Activated T-cell treated with anti-CD3 and anti-CD28 coated beads for 1 hour (primary cell): ENCODE results near the gene EXT2.

Experiments
- DNase-seq: peaks from one replicate; pipeline ENCODE4 v3.0.0-alpha.2; 2020; ENCODE audit warnings: low read depth

EXT2 gene

DNA sequence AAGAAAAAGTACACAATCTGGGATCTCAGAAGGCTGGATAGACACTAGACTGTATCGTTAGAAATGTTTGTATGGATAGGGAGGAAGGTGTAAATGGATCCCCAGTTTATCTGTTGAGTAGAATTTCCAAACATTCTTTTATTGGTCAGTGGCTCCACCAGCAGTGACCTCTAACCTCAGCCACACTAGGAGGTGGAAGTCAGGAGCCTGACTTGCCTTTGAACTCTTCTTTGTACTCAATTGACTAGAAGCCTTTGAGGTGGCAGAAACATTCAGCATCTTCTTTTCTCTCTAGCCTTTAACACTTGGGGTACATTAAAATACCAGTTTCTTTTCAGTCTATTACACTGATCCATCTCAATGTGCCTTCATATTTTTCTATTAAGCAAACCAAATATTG is 39.1 kb downstream of the EXT2 start:
- no peak for DNase-seq

DNA sequence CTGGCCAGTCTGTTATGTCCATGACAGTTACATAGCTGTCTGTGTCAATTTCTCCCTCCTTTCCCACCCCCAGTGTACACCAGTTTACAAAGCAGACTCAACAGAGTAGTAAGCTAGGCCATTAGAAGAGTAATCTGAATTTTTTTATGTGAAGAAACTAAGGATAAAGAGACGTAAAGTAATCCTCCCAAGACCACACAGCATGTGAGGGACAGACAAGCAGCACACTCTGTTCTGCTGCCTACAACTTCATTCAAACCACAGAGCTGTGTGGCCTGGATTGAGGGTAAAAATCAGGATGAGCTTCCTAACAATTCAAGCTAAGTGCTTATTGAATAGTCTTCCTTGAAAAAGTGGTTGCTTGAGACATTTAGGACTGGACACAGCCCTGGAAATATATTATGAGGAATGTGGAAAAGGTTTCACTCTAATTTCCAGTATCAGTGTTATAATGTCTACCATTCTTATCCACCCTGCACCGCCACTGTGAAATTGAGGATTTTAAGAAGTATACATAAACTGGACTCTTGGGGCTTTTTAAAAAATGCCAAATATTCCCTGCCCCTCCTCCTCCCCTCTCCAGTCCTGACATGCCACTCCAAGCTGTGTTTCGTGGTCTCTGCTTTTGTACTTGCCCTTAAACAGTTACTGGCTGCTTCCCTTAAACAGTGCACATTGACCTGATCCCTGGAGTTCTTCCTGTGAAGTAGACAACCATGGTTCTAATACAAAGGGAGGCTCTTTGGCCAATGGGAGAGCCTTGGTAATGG is 40.9 kb downstream of the EXT2 start:
- no peak for DNase-seq

DNA sequence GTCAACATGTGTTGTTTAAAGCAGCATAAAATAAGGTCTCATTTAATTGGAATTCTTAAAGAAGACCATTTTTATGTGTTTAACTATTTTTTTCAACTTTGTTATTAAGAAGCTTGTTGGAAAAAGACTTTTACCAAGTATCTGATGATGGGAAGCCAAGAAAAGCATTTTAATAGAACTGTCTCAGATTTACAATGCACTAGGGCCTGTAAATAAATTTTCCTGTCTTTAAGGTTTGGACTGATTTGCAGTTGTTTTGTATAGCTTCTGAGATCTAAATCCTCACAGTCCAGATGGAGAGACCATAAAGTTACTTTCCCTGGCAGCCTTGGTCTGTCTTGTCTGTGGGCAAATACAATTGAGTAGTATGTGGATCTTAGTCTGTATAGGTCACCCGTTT is 41.6 kb downstream of the EXT2 start:
- DNase-seq = no peak

DNA sequence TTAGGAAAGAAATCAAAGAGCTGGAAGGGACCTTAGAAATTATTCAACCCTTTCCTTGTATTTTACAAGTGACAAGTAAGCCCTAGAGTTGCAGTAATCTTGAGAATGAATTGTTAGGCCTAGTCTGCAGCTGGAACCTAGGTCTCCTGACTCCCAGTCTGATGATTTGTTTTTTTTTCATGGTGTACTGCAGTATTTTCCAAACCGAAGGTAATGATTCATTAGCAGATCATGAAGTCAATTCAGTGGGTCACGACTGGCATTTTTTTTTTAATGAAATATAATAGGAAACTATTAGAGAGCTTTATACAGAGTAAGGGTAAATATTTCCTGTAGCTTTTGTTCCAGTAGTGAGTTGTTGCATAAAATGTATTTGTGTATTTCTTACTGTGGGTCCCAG is 42.8 kb downstream of the EXT2 start:
- DNase-seq = no peak

DNA sequence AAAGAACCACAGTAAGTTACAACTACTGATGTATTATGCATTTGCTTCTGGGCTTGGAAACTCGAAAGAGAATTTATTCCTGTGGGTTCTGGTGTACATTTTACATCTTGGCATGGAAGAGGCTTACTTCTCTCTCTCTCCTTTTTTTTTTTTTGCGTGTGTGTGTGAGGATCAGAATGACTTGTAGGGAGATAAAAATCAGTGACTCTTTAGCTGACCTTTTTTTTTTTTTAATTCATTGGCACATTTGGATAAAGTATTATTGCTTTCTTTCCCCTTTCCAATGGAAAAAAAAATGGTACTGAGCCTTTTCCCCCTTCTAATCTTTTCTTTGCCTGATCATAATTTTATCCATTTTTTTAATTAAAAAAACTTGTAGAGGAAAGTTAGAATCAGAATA is 43.5 kb downstream of the EXT2 start:
- no peak for DNase-seq

DNA sequence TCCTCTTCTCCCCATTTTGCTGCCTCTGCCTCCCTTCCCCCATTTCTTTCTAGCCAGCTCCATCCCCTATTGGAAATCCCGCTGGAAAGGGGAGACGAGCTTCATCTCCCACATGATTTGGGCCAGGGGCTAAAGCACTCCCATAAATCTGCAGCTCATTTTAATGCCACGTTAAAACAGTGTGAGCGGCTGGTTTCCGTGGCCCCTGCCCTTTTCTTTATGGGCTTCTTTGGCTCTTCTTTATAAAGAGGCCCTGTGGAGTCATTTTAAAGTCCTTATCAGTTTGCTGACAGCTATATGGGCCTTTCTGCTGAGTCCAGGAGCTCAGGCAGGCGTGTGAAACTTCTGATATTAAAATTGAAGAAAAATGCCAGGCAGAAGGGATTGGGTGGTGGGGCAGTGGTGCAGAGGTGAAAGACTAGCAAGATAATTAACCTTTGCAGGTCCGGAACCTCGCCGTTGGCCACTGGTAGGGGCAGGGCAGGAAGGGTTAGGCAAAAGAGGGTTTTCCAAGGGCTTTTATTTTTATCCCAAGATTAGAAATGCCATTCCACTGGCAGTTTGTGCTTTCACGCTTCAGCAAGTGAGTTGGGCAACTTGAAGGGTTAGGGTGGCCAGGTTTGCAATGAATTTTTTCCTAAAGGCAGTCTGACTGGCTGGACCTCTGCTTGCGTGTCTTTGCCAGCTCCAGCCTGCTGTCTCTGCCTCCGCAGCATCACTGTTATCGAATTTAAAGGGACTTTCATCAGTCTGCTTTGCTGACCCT is 44.3 kb downstream of the EXT2 start:
- no peak for DNase-seq

DNA sequence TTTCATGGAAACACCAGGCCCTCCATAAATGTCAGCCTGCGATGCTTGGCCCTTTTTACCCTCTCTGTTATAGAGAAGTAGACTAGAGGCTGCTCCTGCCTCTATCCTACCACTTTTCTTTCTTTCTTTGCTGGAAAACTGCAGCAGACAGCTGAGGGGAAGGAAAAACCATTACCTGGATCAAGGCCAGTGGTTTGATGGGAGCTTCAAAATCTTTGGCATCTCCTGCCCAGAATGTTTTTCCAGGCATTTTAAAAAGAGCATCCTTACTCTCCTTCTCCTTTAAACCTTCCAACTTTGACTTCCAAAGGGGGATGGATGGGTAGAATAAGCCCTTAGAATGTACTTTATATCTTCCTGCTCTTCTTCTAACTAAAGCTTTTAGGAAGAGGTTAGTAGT is 44.9 kb downstream of the EXT2 start:
- DNase-seq = no peak

DNA sequence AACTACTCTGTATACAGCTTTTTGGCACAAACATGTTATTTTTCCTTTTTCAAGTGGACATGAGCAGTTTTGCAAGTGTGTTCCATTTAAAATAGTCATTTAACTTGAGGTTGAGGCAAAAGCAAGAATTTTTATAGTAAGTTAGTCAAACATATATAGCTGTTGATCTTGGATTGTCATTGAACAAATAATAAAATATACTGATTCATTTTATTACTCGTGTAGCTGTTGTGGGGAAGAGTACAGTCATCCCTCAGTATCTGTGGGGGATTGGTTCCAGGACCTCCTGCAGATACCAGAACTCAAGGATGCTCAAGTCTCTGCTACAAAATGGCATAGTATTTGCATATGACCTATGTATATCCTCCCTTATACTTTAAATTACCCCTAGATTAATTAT is 45.3 kb downstream of the EXT2 start:
- no peak for DNase-seq

DNA sequence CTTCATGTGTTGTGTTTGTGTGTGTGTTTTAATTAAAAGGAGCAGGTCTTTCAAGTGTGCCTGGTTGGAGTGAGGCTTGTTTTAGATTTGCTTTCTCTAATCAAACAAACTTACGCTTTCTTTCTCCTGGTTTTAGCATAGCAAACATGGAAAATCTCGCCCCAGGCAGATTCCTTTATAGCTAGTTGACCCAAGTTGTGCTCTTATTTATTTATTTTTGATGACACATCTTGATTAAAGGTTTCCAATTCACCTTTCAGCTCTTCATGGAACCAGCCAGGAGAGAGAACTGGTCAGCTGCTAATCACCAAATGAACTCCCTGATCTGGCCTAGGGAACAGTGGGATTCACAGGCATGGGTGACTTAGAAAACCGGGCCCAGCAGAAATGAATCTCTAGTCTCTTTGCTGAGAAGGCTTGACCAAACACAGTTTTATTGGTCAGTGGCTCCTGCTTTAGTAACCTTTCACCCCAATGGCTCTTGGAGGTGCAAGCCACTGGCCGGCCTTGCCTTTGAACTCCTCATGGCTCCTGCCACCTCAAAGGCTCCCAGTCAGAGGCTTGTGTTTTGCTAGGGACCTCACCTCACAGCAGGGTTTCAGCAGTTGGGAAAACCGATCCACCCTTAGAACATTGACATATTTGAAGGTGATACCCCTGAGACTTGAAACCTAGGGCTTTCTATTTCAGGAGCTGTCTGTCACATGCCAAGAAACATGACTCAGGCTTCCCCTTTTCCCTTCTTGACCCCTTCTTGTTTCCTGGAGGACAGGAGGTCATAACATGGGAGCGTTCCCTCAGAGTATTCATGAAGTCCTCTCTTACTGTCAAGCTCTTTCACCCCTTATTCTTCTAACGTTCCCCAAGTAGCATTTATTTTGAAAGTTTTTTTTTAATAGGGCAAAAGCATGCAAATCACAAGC is 48.8 kb downstream of the EXT2 start:
- DNase-seq = no peak

DNA sequence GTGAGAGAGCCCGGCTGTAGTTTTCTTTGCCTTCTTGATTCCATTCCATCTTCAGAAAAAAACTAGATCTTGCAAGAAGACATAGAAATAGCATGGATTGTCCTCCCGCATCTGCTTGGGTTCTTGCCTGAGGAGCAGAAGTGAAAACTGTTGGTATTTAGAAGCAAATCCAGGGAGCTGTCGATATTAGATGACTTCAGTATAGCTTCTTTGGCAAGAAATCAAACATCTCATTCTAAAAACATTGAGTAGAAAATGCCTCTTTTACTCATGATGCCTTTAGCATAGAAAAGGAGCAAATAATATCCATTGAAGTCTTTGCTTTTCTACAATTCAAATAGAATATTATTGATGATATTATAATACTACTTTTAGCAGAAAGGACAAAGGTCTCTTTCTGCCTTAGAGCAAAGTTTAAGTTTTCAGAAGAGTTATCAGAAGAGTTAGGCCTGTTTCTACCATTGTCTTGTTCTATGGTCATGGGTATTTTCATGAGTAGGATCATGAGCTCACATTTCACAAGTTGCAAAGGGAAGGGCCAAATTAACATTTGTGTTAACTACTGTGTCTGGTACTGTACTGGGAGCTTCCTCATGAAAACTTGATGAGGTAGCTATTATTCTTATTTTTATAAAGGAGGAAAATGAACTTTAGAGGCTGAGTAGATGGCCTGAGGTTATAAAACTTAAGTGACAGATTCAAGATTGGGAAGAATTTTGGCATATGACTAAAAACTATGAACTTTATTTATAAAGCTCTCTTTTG is 49.7 kb downstream of the EXT2 start:
- no peak for DNase-seq

DNA sequence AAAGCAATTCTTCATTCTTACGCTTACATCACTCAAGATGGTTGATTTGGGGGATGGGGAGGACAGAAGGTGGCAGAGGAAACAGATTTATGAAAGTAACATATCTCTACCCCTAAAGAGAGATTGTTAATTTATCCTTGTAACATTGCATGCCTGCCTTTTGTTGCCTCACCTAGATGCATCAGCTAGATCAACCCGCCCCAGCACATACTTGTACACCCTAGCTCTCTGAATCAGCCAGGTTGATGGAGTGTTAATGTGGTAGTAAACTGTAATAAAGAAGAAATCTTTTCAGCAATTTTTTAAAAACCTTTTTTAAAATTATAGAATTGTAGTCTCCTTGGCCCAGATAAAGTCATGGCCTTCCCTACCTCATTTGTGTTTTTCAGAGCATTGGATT is 51.5 kb downstream of the EXT2 start:
- no peak for DNase-seq

DNA sequence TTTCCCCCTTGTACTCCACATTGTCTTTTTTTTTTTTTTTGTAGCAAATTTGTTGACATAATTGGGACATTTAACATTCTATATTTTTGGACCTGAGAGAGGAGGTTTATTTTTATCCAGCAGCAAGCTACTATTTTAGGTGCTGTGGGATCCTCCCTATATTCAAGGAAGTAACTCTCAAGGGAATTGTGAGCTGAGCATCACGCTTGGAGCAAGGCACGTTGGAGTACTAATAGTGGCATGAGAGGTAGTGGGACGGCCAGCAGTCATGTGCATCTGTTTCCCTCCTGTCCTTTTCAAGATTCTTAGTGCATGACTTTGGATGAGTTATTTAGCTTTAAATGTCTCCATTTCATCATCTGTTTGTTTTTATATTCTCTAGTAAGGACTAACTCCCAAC is 52.3 kb downstream of the EXT2 start:
- no peak for DNase-seq

DNA sequence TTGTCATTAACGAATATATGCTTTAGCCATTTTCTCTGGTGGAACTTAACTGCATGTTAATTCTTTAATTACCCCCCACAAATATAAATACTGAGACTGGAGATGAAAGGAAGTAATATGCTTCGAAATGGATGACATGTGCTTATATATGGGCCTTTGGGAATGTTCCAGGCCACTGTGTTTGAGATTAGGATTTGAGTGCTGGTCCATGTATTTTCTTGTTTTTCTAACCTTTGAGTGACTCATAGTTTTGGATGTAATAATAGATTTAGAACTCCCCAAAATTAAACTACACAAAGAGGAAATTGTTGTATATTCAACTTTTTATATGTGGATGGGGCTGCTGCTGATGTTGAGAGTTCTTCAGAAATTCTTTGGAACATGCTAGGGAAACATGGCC is 54.2 kb downstream of the EXT2 start:
- no peak for DNase-seq

DNA sequence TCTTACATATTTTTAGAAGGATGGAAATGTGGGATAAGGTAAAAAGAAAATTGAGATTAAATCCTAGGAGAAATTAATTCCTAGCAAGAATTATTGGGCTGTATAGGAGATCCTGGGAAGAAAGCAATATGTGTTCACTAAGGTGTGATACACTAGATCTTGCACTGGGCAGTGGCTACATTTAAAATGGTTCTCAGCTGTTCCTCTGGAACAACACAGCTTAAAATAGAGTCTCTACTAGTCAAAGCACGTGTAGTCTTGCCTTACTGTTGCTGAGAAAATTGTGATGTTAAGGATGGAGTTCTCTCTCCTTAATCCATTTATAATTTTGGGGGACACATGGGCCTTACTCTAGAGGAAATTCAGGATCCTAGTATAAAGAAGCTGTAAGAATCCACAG is 54.9 kb downstream of the EXT2 start:
- no peak for DNase-seq

DNA sequence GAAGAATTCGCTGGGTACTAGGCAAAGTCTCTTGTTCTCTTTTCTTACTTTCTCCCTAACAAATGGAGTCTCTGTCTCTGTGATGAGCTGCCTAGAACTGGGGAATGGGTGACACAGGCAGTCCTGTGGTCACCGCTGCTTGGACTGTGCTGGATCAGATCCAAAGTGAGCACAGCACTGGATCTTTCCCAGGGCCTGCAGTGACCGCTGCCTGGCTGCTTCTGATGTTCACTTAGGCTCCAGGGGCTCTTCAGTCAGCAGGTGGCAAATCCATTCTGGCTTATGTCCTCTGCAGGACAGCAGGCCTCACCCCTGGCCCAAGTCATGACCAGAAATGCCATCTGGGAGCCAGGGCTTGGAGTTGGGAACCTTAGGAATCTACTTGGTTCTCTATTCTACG is 61.5 kb downstream of the EXT2 start:
- DNase-seq = no peak

DNA sequence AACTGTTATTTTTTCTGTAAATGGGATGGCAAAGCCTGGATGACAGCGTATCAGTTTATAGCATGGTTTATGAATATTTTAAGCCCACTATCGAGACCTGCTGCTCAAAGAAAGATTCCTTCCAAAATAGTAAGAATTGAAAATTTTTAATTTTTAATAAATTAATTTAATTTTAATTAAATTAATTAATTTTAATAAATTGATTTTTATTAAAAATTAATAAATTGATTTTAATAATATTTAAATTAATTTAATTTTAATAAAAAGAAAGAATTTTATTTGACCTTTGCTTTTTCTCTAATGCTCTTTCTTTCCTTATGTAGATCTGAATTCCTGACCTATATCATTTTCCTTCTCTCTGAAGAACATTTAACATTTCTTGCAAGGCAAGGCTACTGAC is 62.9 kb downstream of the EXT2 start:
- no peak for DNase-seq

DNA sequence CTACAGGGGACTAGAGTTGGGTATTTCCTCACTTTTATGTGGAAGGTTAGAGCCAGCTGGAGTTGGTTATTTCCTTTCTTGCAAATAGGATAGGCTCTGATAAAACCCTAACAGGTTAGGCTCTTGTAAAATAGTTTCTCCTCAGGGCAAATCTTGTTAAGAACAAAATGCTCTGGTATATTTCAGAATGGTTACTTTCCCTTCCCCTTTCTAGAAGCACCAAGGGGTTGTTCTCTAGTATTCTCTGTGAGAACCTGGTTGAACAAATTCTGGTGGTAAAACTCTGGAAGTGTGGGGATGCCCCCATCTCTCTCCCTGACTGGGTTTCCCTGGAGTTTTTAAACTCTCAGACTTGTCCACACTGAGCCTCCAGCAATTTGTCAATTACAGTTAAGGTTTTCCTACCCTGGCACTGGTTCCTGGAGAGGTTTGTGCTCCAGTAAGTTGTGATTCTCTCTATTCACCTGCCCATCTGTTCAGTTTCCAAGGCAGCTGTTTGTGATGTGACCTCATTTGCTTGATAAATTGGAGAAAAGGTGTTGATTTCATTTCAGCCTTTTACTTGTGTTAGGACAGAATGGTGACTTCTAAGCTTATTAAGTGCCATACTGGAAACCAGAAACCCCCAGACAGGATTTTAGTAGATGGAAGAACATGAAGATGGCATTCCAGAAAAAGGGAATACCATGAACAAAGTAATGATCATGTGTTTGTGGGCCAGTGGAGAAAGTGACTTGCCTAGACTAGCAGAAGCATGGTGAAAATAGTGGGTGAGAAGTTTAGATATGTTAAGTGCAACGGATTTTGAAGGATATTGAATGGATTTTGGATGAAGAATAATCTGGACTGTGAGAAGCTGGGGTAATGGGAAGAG is 64.6 kb downstream of the EXT2 start:
- no peak for DNase-seq

DNA sequence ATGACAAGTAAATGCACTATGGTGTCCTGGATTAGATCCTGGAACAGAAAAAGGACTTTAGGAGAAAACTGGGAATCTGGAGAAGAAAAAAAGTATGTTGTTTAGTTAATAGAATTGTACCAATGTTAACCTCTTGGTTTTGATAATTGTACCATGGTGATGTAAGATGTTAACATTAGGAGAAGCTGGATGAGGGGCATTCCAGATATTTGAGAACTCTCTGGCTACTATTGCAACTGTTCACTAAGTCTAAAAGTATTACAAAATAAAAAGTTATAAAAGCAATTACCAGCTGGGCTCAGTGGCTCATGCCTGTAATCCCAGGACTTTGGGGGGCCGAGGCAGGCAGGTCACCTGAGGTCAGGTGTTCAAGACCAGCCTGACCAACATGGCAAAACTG is 66.5 kb downstream of the EXT2 start:
- no peak for DNase-seq

DNA sequence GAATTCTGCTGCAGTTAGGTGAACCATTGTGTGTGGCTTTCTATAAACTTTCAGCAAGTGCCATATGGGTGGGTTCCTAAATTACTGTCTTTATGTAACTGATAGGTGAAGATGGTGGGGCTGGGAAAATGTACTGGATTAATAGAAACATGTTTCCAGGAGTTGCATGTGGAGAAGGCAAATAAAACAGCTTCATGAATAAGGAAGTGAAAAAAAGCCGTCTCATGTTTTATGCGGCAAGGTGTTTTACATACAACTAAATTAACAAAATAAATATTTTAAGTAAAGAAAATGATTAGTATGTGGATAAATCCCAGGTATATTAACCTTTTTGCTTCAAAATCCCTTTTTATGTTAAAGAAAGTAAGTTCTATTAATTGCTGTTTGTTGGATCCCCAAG is 67.2 kb downstream of the EXT2 start:
- no peak for DNase-seq

DNA sequence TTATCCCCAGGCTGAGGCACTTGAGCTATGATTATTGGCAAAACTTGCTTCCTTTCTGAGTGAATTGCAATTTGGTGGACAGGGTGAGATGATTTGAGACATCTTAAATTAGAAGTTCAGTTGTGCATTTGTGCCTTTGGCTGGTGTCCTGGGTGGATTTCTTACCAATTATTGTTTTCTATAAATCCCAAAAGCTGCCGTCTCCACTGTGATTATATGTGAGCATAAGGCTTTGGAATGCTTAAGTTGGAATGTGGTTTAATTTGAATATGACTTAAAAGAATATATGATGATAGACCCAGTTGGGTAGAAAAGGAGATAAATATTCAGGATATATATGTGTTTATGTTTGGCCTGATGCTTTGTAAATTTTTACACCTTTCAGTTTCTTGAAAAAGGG is 70.0 kb downstream of the EXT2 start:
- no peak for DNase-seq

DNA sequence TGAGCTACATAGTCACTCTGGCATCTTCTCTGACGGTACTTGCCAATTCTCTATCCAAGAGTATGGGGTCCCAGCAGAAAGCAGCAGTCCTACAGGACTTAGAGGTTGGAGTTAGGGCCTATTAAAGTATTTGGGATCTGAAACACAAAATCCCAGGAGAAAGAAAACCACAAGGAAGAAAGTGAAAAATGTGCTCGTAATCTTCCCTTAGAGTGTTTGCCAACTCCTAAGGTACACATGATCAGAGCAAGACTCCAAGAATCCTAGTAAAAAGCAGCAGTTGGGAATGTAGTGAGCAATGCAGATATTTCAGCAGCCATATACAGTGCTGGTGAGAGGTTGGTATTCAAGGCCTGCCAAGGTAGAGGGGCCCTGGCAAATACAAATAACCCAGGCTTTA is 71.6 kb downstream of the EXT2 start:
- DNase-seq = no peak
